Colonic mucosa (tissue), 4 donors: ENCODE data around the gene UBXN6. TPM values are rescaled to one million over a fixed set of nuclear protein-coding genes. Genes with fewer than 3 reads are reported as not detected.

ENCODE experiments used
- DNase-seq: peaks from one replicate; pipeline ENCODE4 v3.0.0-alpha.2; 2020
- H3K27ac ChIP-seq: fragments of 200-600 bp; one replicate; pipeline ENCODE4 v1.8.0; 2021
- H3K27me3 ChIP-seq: fragments of 200-600 bp; one replicate; pipeline ENCODE4 v1.8.0; 2021
- H3K36me3 ChIP-seq: fragments of 200-600 bp; one replicate; pipeline ENCODE4 v1.8.0; 2021
- H3K4me1 ChIP-seq: fragments of 200-600 bp; one replicate; pipeline ENCODE4 v1.8.0; 2021; ENCODE audit warnings: mild to moderate bottlenecking
- H3K4me3 ChIP-seq: fragments of 200-600 bp; one replicate; pipeline ENCODE4 v1.8.0; 2021
- H3K9ac ChIP-seq, 2 donors: one replicate each; pipeline ENCODE4 v1.7.0; 2013; ENCODE audit warnings: control low read depth in 2 of 2, low read depth in 2 of 2, low read length in 2 of 2
- H3K9me3 ChIP-seq: fragments of 200-600 bp; one replicate; pipeline ENCODE4 v1.8.0; 2021
- CTCF ChIP-seq: fragments of 200-600 bp; IDR thresholded peaks from one replicate; pipeline ENCODE4 v1.8.0; 2022; ENCODE audit warnings: antibody characterized with exemption, mild to moderate bottlenecking
- intact Hi-C: fragments of 100-400 bp; cut with DNase I; formaldehyde crosslinking; loops from one replicate; pipeline ENCODE4 v1.14.1; 2022
- total RNA-seq, 2 donors: library from RNA; stranded (reverse); fragmentation: NEBNext Ultra II Directional in 1 of 2; extraction: Animal tissue kit (Norgen Biotek cat#: 25700) in 1 of 2; gene quantifications; one replicate each; pipeline ENCODE4 v1.2.1, GENCODE V29; 2021
- donor health status: healthy.
- donor health status: DM: no; HTN: no; CAD: no.
- donor health status: DM: no; HTN: no; CAD: no.

Gene UBXN6
- total RNA-seq, 2 donors from 2014 or later: 84.9 to 96.7 TPM

- no peaks in the 10 kb centered on the region for H3K27me3 ChIP-seq
- TF ChIP-seq CTCF: no peak
- no peak overlapping the region for H3K4me3 ChIP-seq
- no peaks in the 10 kb centered on the region for H3K36me3 ChIP-seq
- no peak overlapping the region for H3K27ac ChIP-seq
- H3K4me1 ChIP-seq: no peaks in the 10 kb centered on the region
- no peak for DNase-seq
- H3K9me3 ChIP-seq: no peaks in the 10 kb centered on the region
- intact Hi-C loops: no loop called here
- no peak overlapping the region for H3K9ac ChIP-seq
Measured at GRCh38 chr19:4439243-4439642, 18.4 kb downstream of the UBXN6 start.

- TF ChIP-seq CTCF: no peak
- intact Hi-C loops: no loop called here
- DNase-seq: no peak
- H3K27me3 ChIP-seq: no peaks in the 10 kb centered on the region
- no peak overlapping the region for H3K27ac ChIP-seq
- H3K9ac ChIP-seq: no peak overlapping the region
- H3K36me3 ChIP-seq: no peaks in the 10 kb centered on the region
- H3K4me3 ChIP-seq: no peak overlapping the region
- H3K9me3 ChIP-seq: no peaks in the 10 kb centered on the region
- no peaks in the 10 kb centered on the region for H3K4me1 ChIP-seq
Measured at GRCh38 chr19:4437103-4437502, 20.5 kb downstream of the UBXN6 start.

- H3K9ac ChIP-seq: no peak overlapping the region
- no peak for DNase-seq
- TF ChIP-seq CTCF: no peak
- no peaks in the 10 kb centered on the region for H3K4me1 ChIP-seq
- no peaks in the 10 kb centered on the region for H3K27me3 ChIP-seq
- H3K27ac ChIP-seq: no peak overlapping the region
- intact Hi-C loops: no loop called here
- H3K36me3 ChIP-seq: no peaks in the 10 kb centered on the region
- H3K4me3 ChIP-seq: no peak overlapping the region
- H3K9me3 ChIP-seq: no peaks in the 10 kb centered on the region
Measured at GRCh38 chr19:4436231-4436630, 21.4 kb downstream of the UBXN6 start.

- Histone ChIP-seq H3K9ac (no peak overlapping the region), H3K4me3 (no peak overlapping the region), H3K9me3 (no peaks in the 10 kb centered on the region), H3K27ac (no peak overlapping the region), H3K4me1 (no peaks in the 10 kb centered on the region), H3K27me3 (no peaks in the 10 kb centered on the region), H3K36me3 (no peaks in the 10 kb centered on the region)
- DNase-seq: no peak
- intact Hi-C loops: no loop called here
- TF ChIP-seq CTCF: no peak
Measured at GRCh38 chr19:4434391-4434790, 23.2 kb downstream of the UBXN6 start.

- DNase-seq: no peak
- H3K27ac ChIP-seq: no peak overlapping the region
- intact Hi-C loops: no loop called here
Measured at GRCh38 chr19:4432918-4433506, 24.6 kb downstream of the UBXN6 start.

More at GRCh38 chr19:4432918-4433506, 24.6 kb downstream of the UBXN6 start:
- Histone ChIP-seq H3K4me1 (no peaks in the 10 kb centered on the region), H3K27me3 (no peaks in the 10 kb centered on the region), H3K36me3 (no peaks in the 10 kb centered on the region), H3K9me3 (no peaks in the 10 kb centered on the region), H3K4me3 (no peak overlapping the region), H3K9ac (no peak overlapping the region)
- no peak for TF ChIP-seq CTCF
